ENCODE measurements around the gene CFAP299. TPM values are rescaled to one million over a fixed set of nuclear protein-coding genes. Genes with fewer than 3 reads are reported as not detected.

The CFAP299 gene
- polyA plus RNA-seq, 2 of the 4 experiments (the other 2 are of a cell fraction) = not detected

GRCh38 chr4:80454040-80454439 lies 118.5 kb downstream of the CFAP299 start:
- WGBS (ENCODE audit: missing lambda C conversion rate) = 5% methylated on average over 2 of the region's 2 CpGs
- DNase-seq (ENCODE audit: low read depth in 1 of 2, low spot score in 1 of 2) (no peak), ATAC-seq (no peak), FAIRE-seq (no peak)
- no peak overlapping the region for H3K4me2 ChIP-seq
- no peak overlapping the region for H3K4me3 ChIP-seq
- TF ChIP-seq POLR2A (IDR thresholded peaks at IDR 0.05; ENCODE audit: low read length) (no peak), MAZ (IDR thresholded peaks at IDR 0.05; ENCODE audit: borderline replicate concordance, low read depth, low read length) (no peak), JUN (IDR thresholded peaks at IDR 0.05) (no peak), EP300 (IDR thresholded peaks at IDR 0.05) (no peak), PBX3 (IDR thresholded peaks at IDR 0.05) (no peak)
- ChIA-PET POLR2A (no interaction called here), CTCF (no interaction called here)
- no peak overlapping the region for H3K27ac ChIP-seq
- no peaks in the 10 kb centered on the region for H3K4me1 ChIP-seq
- no peaks in the 10 kb centered on the region for H3K9me3 ChIP-seq

GRCh38 chr4:80454556-80454955 lies 119.0 kb downstream of the CFAP299 start:
- Histone ChIP-seq H3K27ac (no peak overlapping the region), H3K4me2 (no peak overlapping the region), H3K4me1 (no peaks in the 10 kb centered on the region), H3K4me3 (no peak overlapping the region), H3K9me3 (no peaks in the 10 kb centered on the region)
- ChIA-PET CTCF (no interaction called here), POLR2A (no interaction called here)
- no peak for ATAC-seq
- no peak for TF ChIP-seq EHF (CRISPR knock-in tag; IDR thresholded peaks at IDR 0.05)
- TF ChIP-seq SREBF2 (IDR thresholded peaks at IDR 0.05) = no peak
- TF ChIP-seq BCL3 (IDR thresholded peaks at IDR 0.05) = no peak
- no peak for TF ChIP-seq ZNF302 (CRISPR knock-in tag; IDR thresholded peaks at IDR 0.05)
- no peak for TF ChIP-seq RAD21 (conservative IDR thresholded peaks at IDR 0.05 in 1 of 2, IDR thresholded peaks at IDR 0.05 in 1 of 2)
- no peak for TF ChIP-seq ZFP36 (IDR thresholded peaks at IDR 0.05; ENCODE audit: borderline replicate concordance, partially characterized antibody)
- TF ChIP-seq FOXS1 (CRISPR knock-in tag; IDR thresholded peaks at IDR 0.05) = no peak
- no peak for TF ChIP-seq CHD2 (IDR thresholded peaks at IDR 0.05; ENCODE audit: low read length, partially characterized antibody)
- TF ChIP-seq HOXB13 (CRISPR knock-in tag; IDR thresholded peaks at IDR 0.05; ENCODE audit: low read depth) = no peak
- TF ChIP-seq CBX8 (IDR thresholded peaks at IDR 0.05) = no peak
- TF ChIP-seq TP53 (CRISPR knock-in tag; IDR thresholded peaks at IDR 0.05) = no peak
- TF ChIP-seq RFX5 (IDR thresholded peaks at IDR 0.05) = no peak
- TF ChIP-seq NR3C1 (IDR thresholded peaks at IDR 0.05) = no peak
- TF ChIP-seq MAFK (IDR thresholded peaks at IDR 0.05; ENCODE audit: partially characterized antibody) = no peak
- no peak for TF ChIP-seq KDM1A (IDR thresholded peaks at IDR 0.05; ENCODE audit: low read depth)
- TF ChIP-seq USF2 (IDR thresholded peaks at IDR 0.05) = no peak
- no peak for TF ChIP-seq HEYL (CRISPR knock-in tag; IDR thresholded peaks at IDR 0.05)
- TF ChIP-seq CBX2 (IDR thresholded peaks at IDR 0.05; ENCODE audit: borderline replicate concordance, low read depth) = no peak
- TF ChIP-seq PHF8 (IDR thresholded peaks at IDR 0.05; ENCODE audit: borderline replicate concordance, low read depth) = no peak
- no peak for TF ChIP-seq NFE2L2 (conservative IDR thresholded peaks at IDR 0.05; ENCODE audit: low read length)
- no peak for DNase-seq (ENCODE audit: low read depth in 1 of 2, low spot score in 1 of 2)
- FAIRE-seq = no peak
- 14% methylated on average over 1 of the region's 1 CpG for WGBS (ENCODE audit: missing lambda C conversion rate)

All from A549 (cell line).